GM12891 (cell line): ENCODE measurements around the gene NUP155.

ENCODE experiments used
- POLR2A ChIP-seq: IDR thresholded peaks from 2 replicates; pipeline ENCODE4 v1.6.1; 2011; ENCODE audit warnings: low read depth, low read length, control low read depth
- POLR2AphosphoS5 ChIP-seq: IDR thresholded peaks from 2 replicates; pipeline ENCODE4 v1.6.1; 2011; ENCODE audit warnings: low read depth, low read length, control low read depth
- SPI1 ChIP-seq: IDR thresholded peaks from 2 replicates; pipeline ENCODE4 v1.6.1; 2011; ENCODE audit warnings: low read depth, low read length, control low read depth

DNA sequence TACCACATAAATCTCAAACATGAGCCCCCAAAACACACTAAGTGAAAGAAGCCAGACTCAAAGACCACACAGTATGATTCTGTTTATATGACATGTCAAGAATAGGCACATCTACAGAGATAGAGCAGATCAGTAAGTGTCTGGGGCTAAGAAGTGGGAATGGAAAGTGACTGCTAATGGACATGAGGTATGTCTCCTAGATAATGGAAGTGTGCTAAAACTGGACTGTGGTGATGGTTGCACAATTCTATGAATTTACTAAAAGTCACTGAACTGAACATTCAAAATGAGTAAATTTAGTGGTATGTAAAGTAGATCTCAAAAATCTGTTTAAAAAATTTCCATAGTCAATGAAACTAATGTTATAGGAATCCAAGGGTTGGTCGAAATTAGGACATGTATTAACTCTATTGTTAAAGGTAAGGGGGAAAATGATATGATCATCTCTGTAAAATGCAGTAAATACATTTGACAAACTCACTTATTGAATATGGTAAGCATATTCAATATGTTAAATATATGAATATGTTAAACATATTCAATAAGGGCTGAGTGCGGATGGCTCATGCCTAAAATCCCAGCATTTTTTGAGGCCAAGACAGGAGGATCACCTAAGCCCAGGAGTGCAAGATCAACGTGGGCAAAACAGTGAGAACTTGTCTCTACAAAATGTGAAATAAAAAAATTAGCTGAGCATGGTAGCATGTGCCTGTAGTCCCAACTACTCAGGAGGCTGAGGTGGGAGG, 51.7 kb downstream of the NUP155 start:
- no peak for TF ChIP-seq POLR2A
- TF ChIP-seq POLR2AphosphoS5, result no peak
- TF ChIP-seq SPI1, result no peak
